Measurements from ENCODE around the gene RDH14.

DNA sequence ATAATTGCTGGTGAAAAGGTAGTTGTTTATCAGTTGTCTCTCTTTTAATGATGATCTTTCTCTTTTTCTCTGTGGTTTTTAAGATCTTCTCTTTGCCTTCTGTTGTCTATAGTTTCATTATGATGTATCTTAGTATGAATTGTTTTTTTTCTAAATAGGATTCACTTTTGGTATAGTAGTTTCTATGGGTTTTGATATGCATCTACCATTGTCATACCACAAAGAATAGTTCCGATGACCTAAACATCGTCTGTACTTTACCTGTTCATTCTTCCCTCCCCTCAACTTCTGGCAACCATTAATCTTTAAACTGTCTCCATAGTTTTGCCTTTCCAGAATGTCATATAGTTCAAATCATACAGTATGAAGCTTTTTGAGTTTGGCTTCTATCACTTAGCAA is 19.6 kb downstream of the RDH14 start:
- TF ChIP-seq EZH2 (IDR thresholded peaks at IDR 0.05; ENCODE audit: low read depth, unreplicated experiment), result no peak
- TF ChIP-seq, protein P1, sequence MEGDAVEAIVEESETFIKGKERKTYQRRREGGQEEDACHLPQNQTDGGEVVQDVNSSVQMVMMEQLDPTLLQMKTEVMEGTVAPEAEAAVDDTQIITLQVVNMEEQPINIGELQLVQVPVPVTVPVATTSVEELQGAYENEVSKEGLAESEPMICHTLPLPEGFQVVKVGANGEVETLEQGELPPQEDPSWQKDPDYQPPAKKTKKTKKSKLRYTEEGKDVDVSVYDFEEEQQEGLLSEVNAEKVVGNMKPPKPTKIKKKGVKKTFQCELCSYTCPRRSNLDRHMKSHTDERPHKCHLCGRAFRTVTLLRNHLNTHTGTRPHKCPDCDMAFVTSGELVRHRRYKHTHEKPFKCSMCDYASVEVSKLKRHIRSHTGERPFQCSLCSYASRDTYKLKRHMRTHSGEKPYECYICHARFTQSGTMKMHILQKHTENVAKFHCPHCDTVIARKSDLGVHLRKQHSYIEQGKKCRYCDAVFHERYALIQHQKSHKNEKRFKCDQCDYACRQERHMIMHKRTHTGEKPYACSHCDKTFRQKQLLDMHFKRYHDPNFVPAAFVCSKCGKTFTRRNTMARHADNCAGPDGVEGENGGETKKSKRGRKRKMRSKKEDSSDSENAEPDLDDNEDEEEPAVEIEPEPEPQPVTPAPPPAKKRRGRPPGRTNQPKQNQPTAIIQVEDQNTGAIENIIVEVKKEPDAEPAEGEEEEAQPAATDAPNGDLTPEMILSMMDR (conservative IDR thresholded peaks at IDR 0.05; ENCODE audit: low read depth in 2 of 2), result no peak
- no peak for TF ChIP-seq JUNB (IDR thresholded peaks at IDR 0.05; ENCODE audit: unreplicated experiment)
- no peak for TF ChIP-seq POLR2AphosphoS5 (IDR thresholded peaks at IDR 0.05; ENCODE audit: low read depth)
- no peak for TF ChIP-seq EZH2phosphoT487 (IDR thresholded peaks at IDR 0.05; ENCODE audit: unreplicated experiment)
- TF ChIP-seq, protein P2, sequence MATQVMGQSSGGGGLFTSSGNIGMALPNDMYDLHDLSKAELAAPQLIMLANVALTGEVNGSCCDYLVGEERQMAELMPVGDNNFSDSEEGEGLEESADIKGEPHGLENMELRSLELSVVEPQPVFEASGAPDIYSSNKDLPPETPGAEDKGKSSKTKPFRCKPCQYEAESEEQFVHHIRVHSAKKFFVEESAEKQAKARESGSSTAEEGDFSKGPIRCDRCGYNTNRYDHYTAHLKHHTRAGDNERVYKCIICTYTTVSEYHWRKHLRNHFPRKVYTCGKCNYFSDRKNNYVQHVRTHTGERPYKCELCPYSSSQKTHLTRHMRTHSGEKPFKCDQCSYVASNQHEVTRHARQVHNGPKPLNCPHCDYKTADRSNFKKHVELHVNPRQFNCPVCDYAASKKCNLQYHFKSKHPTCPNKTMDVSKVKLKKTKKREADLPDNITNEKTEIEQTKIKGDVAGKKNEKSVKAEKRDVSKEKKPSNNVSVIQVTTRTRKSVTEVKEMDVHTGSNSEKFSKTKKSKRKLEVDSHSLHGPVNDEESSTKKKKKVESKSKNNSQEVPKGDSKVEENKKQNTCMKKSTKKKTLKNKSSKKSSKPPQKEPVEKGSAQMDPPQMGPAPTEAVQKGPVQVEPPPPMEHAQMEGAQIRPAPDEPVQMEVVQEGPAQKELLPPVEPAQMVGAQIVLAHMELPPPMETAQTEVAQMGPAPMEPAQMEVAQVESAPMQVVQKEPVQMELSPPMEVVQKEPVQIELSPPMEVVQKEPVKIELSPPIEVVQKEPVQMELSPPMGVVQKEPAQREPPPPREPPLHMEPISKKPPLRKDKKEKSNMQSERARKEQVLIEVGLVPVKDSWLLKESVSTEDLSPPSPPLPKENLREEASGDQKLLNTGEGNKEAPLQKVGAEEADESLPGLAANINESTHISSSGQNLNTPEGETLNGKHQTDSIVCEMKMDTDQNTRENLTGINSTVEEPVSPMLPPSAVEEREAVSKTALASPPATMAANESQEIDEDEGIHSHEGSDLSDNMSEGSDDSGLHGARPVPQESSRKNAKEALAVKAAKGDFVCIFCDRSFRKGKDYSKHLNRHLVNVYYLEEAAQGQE (IDR thresholded peaks at IDR 0.05; ENCODE audit: unreplicated experiment), result no peak
- no peak for TF ChIP-seq ZNF114 (CRISPR knock-in tag; IDR thresholded peaks at IDR 0.05)
- TF ChIP-seq CREB1 (CRISPR knock-in tag; IDR thresholded peaks at IDR 0.05; ENCODE audit: low read depth), result no peak
- TF ChIP-seq, protein P3, sequence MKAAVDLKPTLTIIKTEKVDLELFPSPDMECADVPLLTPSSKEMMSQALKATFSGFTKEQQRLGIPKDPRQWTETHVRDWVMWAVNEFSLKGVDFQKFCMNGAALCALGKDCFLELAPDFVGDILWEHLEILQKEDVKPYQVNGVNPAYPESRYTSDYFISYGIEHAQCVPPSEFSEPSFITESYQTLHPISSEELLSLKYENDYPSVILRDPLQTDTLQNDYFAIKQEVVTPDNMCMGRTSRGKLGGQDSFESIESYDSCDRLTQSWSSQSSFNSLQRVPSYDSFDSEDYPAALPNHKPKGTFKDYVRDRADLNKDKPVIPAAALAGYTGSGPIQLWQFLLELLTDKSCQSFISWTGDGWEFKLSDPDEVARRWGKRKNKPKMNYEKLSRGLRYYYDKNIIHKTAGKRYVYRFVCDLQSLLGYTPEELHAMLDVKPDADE (IDR thresholded peaks at IDR 0.05), result no peak
- no peak for TF ChIP-seq STAT1 (IDR thresholded peaks at IDR 0.05; ENCODE audit: unreplicated experiment)
- TF ChIP-seq NANOG (IDR thresholded peaks at IDR 0.05; ENCODE audit: borderline replicate concordance), result no peak
- TF ChIP-seq, protein P4, sequence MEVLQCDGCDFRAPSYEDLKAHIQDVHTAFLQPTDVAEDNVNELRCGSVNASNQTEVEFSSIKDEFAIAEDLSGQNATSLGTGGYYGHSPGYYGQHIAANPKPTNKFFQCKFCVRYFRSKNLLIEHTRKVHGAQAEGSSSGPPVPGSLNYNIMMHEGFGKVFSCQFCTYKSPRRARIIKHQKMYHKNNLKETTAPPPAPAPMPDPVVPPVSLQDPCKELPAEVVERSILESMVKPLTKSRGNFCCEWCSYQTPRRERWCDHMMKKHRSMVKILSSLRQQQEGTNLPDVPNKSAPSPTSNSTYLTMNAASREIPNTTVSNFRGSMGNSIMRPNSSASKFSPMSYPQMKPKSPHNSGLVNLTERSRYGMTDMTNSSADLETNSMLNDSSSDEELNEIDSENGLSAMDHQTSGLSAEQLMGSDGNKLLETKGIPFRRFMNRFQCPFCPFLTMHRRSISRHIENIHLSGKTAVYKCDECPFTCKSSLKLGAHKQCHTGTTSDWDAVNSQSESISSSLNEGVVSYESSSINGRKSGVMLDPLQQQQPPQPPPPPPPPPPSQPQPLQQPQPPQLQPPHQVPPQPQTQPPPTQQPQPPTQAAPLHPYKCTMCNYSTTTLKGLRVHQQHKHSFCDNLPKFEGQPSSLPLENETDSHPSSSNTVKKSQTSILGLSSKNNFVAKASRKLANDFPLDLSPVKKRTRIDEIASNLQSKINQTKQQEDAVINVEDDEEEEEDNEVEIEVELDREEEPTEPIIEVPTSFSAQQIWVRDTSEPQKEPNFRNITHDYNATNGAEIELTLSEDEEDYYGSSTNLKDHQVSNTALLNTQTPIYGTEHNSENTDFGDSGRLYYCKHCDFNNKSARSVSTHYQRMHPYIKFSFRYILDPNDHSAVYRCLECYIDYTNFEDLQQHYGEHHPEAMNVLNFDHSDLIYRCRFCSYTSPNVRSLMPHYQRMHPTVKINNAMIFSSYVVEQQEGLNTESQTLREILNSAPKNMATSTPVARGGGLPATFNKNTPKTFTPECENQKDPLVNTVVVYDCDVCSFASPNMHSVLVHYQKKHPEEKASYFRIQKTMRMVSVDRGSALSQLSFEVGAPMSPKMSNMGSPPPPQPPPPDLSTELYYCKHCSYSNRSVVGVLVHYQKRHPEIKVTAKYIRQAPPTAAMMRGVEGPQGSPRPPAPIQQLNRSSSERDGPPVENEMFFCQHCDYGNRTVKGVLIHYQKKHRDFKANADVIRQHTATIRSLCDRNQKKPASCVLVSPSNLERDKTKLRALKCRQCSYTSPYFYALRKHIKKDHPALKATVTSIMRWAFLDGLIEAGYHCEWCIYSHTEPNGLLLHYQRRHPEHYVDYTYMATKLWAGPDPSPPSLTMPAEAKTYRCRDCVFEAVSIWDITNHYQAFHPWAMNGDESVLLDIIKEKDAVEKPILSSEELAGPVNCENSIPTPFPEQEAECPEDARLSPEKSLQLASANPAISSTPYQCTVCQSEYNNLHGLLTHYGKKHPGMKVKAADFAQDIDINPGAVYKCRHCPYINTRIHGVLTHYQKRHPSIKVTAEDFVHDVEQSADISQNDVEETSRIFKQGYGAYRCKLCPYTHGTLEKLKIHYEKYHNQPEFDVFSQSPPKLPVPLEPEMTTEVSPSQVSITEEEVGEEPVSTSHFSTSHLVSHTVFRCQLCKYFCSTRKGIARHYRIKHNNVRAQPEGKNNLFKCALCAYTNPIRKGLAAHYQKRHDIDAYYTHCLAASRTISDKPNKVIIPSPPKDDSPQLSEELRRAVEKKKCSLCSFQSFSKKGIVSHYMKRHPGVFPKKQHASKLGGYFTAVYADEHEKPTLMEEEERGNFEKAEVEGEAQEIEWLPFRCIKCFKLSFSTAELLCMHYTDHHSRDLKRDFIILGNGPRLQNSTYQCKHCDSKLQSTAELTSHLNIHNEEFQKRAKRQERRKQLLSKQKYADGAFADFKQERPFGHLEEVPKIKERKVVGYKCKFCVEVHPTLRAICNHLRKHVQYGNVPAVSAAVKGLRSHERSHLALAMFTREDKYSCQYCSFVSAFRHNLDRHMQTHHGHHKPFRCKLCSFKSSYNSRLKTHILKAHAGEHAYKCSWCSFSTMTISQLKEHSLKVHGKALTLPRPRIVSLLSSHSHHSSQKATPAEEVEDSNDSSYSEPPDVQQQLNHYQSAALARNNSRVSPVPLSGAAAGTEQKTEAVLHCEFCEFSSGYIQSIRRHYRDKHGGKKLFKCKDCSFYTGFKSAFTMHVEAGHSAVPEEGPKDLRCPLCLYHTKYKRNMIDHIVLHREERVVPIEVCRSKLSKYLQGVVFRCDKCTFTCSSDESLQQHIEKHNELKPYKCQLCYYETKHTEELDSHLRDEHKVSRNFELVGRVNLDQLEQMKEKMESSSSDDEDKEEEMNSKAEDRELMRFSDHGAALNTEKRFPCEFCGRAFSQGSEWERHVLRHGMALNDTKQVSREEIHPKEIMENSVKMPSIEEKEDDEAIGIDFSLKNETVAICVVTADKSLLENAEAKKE (CRISPR knock-in tag; IDR thresholded peaks at IDR 0.05), result no peak
- TF ChIP-seq ZNF331 (CRISPR knock-in tag; IDR thresholded peaks at IDR 0.05; ENCODE audit: low read depth), result no peak
